Raji (cell line): ENCODE measurements around the gene NOX5.

Experiments used
- POLR2A ChIP-seq: IDR thresholded peaks from 2 replicates; pipeline ENCODE4 v1.6.1; 2011; ENCODE audit warnings: low read depth, low read length, control low read depth; ENCODE audit not compliant: insufficient read depth

Gene NOX5

GRCh38 chr15:69092159-69092558 is 77.7 kb downstream of the NOX5 start:
- TF ChIP-seq POLR2A = no peak

- no peak for TF ChIP-seq POLR2A
Observed at GRCh38 chr15:69093127-69093526, 78.6 kb downstream of the NOX5 start.

- no peak for TF ChIP-seq POLR2A
Observed at GRCh38 chr15:69093614-69094013, 79.1 kb downstream of the NOX5 start.

- TF ChIP-seq POLR2A = no peak
Observed at GRCh38 chr15:69094124-69094921, 79.8 kb downstream of the NOX5 start.

DNA sequence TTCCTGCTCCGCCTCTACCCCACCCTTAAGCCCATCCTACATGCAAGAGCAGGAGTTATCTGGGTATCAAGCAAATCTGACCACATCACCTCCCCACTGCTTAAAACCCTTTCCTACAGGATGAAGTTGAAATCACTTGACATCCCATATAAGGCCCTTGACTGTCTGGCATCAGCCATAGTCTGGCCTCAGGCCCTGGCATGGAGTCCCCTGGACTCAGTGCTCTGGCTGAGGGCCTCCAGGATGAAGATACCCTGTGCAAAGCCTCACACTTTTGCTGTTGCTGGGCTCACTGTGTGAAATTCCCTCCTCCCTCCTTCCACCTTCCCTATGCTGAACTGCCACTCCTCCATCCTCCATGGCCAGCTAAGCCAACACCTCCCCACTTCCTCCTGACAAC is 80.8 kb downstream of the NOX5 start:
- no peak for TF ChIP-seq POLR2A

DNA sequence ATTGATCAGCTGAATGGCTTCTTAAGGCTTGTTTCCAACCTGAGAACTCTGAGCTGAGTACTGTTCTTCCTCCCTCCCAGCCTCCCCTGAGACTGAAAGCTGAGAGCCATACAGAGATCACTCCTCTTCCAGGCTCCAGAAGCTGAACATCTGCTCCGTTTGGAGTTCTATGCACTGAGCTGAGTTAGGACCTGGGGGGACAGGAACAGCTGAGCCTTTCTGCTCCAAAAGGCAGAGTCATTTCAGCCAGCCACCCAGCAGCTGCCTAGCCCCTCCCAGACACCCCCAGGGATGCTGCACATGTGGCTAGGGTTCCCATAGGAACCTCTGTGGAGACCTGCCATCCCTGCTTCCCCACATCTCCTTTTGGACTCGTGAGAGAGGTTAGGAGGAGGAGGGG is 81.7 kb downstream of the NOX5 start:
- TF ChIP-seq POLR2A = no peak

DNA sequence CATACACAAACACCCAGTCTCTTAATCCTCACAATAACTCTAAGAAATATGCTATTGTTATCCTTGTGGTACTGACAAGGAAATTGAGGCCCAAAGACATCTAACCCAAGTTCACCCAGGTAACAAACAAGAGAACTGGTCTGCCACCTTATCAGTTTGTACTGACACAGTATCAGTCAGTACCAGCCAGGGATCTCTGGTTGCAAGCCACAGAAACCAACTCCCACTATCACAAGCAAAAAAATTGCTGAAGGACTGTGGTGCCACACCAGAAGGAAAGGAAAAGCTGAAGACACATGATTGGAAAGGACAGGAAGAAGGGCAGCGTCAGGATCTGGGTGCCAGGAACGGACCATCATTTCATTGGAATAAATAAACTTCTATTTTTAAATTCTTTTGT is 82.1 kb downstream of the NOX5 start:
- no peak for TF ChIP-seq POLR2A

GRCh38 chr15:69098771-69099170 is 84.3 kb downstream of the NOX5 start:
- no peak for TF ChIP-seq POLR2A

GRCh38 chr15:69099941-69100340 is 85.4 kb downstream of the NOX5 start:
- TF ChIP-seq POLR2A = no peak

DNA sequence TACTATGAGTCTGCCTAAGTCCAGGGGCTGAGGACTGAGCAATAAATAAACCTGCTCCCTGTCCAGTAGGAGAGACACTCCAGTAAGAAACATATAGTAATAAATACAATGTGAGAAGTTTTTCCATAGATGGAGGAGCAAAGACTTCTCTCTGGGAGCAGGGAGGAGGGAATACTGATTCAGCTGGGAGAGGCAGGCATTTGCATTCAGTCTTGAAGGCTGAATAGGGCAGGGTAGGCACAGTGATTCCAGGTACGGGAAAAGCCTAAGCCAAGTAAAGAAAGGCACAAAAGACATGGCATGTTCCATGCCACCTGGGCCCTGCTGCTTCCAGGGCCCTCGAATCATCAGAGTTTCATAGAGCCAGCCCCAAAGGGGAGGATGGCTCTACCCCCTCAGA is 86.3 kb downstream of the NOX5 start:
- no peak for TF ChIP-seq POLR2A

DNA sequence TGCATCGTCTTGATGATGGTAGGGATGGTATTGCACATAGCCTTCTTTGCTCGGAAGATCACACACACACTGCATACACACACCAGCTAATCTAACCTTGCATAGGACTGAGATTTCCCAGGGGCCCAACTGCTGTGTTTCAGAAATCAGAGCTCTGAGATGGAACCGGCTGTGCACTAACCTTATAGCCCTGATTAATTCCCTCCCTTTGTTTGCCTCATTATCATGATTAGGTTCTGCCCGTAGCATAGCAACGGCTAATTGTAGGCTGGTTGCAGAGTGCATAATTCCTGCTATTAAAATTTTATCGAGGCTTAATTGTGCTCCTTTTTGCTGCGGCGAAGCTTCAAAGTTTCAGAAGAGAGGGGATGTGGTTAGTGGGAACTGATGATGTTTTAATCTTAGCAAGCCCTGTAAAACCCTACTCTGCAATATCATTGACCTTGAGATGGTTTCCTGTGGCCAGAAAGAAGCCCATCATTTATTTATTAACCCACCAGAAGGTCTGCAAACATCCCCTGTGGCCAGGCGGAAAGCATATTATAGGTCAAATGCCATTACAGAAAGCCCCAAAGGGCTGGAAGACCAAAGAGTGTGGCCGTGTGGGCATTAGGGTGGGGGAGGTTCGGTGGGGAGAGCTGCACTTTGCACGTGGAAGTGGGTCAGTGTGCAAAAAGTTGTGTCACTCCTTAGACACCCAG is 89.7 kb downstream of the NOX5 start:
- TF ChIP-seq POLR2A = no peak

- no peak for TF ChIP-seq POLR2A
Observed at GRCh38 chr15:69105451-69105985, 91.0 kb downstream of the NOX5 start.

DNA sequence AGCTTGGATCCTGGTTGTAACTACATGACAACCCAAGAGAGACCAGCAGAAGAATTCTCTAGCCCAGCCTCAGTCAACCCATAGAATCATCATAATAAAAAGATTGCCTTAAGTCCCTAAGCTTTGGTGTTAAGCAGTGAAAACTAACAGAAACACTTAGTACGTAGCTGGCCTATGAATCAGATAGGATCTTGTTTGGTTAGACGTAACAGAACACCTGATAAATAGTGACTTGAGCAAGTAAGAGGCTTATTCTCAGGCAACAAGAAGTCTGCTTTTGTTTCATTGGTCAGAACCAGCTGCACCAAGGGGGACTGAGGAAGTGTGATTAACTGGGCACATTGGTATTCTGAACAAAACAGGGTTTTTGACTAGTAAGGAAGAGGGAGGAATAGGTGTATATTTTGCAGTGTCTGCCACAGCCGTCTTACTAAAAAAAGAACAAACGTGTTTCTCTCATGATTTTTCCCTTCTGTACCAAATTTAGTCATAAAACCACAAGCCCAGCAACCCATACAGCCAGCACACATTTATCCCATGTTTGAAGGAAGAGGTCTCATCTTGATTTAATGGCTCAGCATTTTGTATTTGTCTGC is 92.6 kb downstream of the NOX5 start:
- TF ChIP-seq POLR2A = no peak
